ENCODE results near the gene PRDM7.
"Not testable (repeated sequence)": the region's sequence is repeated elsewhere in the genome, so short reads cannot be mapped to it uniquely, and the experiment has no call there.

Gene PRDM7

GRCh38 chr16:90077240-90077756 lies at the start of gene PRDM7:
TSS of gene PRDM7 (minus strand) at chr16:90077331. CDS start at chr16:90075910, 1,421 bp downstream.
- peak; percentile 89 for DNase-seq (ENCODE audit: low spot score)

GRCh38 chr16:90121846-90122245 lies 44.7 kb upstream of the PRDM7 start:
- DNase-seq (ENCODE audit: low spot score) = not testable (repeated sequence)

- DNase-seq (ENCODE audit: low spot score) = not testable (repeated sequence)
Measured at GRCh38 chr16:90107617-90108016, 30.5 kb upstream of the PRDM7 start.

GRCh38 chr16:90107060-90107459 lies 29.9 kb upstream of the PRDM7 start:
- DNase-seq (ENCODE audit: low spot score) = not testable (repeated sequence)

- not testable (repeated sequence) for DNase-seq (ENCODE audit: low spot score)
Measured at GRCh38 chr16:90106271-90106670, 29.1 kb upstream of the PRDM7 start.

GRCh38 chr16:90104725-90105124 lies 27.6 kb upstream of the PRDM7 start:
- DNase-seq (ENCODE audit: low spot score) = not testable (repeated sequence)

- not testable (repeated sequence) for DNase-seq (ENCODE audit: low spot score)
Measured at GRCh38 chr16:90102086-90102884, 25.2 kb upstream of the PRDM7 start.

GRCh38 chr16:90101332-90101731 lies 24.2 kb upstream of the PRDM7 start:
- DNase-seq (ENCODE audit: low spot score) = not testable (repeated sequence)

GRCh38 chr16:90100790-90101189 lies 23.7 kb upstream of the PRDM7 start:
- not testable (repeated sequence) for DNase-seq (ENCODE audit: low spot score)

- DNase-seq (ENCODE audit: low spot score) = not testable (repeated sequence)
Measured at GRCh38 chr16:90100229-90100628, 23.1 kb upstream of the PRDM7 start.

GRCh38 chr16:90098936-90099335 lies 21.8 kb upstream of the PRDM7 start:
- not testable (repeated sequence) for DNase-seq (ENCODE audit: low spot score)

- not testable (repeated sequence) for DNase-seq (ENCODE audit: low spot score)
Measured at GRCh38 chr16:90097010-90097684, 20.0 kb upstream of the PRDM7 start.

- not testable (repeated sequence) for DNase-seq (ENCODE audit: low spot score)
Measured at GRCh38 chr16:90094791-90095190, 17.7 kb upstream of the PRDM7 start.

- not testable (repeated sequence) for DNase-seq (ENCODE audit: low spot score)
Measured at GRCh38 chr16:90094296-90094695, 17.2 kb upstream of the PRDM7 start.

GRCh38 chr16:90093799-90094198 lies 16.7 kb upstream of the PRDM7 start:
- not testable (repeated sequence) for DNase-seq (ENCODE audit: low spot score)

- DNase-seq (ENCODE audit: low spot score) = not testable (repeated sequence)
Measured at GRCh38 chr16:90092781-90093180, 15.7 kb upstream of the PRDM7 start.

- no peak for DNase-seq (ENCODE audit: low spot score)
Measured at GRCh38 chr16:90084215-90084950, 7.3 kb upstream of the PRDM7 start.

GRCh38 chr16:90083139-90083538 lies 6.0 kb upstream of the PRDM7 start:
- no peak for DNase-seq (ENCODE audit: low spot score)

- DNase-seq (ENCODE audit: low spot score) = no peak
Measured at GRCh38 chr16:90081606-90081970, 4.5 kb upstream of the PRDM7 start.

- no peak for DNase-seq (ENCODE audit: low spot score)
Measured at GRCh38 chr16:90078579-90078895, 1.4 kb upstream of the PRDM7 start.

GRCh38 chr16:90077757-90078578 lies 837 bp upstream of the PRDM7 start:
- DNase-seq (ENCODE audit: low spot score) = peak; percentile 6
